Stimulated activated CD8-positive, alpha-beta memory T cell treated with anti-CD3 and anti-CD28 coated beads, Interleukin-12 subunit alpha, Interleukin-12 subunit beta, amount 100 ng/mL, for 24 hours (primary cell): Measurements from ENCODE around the gene MAPK8IP1.

Source experiments
- DNase-seq: peaks from one replicate; pipeline ENCODE4 v3.0.0-alpha.2; 2020; ENCODE audit errors: extremely low read depth

The MAPK8IP1 gene

DNA sequence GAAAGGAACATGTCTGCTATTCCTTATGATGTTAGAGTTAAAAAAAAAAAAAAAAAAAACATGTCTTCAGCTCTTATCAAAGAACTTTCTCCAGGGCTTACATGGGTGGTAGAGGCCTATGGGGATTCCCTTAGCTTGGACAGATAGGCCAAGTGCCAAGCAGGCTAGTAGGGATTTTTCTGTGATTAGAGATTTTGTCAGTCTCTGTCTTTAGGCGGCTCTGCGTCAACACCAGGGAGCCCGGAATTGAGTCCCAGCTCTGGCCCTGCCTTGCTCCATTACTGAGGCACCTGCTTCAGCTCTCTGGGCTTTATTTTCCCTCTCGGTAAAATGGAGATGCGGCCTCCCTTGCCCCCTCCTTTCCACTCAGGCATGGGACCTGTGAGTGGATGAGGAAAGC lies 25.1 kb upstream of the MAPK8IP1 start:
- no peak for DNase-seq

DNA sequence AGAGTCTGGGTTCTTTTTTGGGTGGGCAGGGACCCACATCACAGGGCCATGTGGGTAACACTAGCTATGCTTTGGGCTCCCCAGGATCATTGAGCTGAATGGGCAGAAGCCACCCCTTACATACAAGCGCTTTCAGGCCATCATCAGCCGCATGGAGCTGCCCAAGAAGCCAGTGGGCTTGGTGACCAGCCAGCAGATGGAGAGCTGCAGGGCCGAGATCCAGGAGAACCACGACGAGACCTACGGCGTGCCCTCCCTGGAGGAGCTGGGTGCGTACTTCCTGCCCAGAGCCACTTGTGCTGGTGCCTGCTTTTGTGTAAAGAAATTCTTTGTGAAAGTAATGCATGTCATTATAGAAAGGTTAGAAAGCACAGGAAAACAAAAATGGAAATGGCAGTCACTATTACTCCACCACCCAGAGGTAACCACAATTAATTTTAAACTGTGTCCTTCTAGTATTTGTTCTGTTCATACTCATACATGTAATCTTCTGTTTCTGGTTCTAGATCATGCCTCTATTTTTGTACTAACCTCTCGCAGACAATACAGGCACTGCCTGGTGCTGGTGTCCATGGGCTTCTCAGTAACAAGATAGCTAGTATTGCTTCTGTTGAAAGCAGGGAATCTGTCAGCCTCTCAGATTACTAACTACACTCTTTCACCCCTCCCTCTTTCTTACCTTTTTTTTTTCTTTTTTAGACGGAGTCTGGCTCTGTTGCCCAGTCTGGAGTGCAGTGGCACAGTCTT lies 24.5 kb upstream of the MAPK8IP1 start:
- no peak for DNase-seq

DNA sequence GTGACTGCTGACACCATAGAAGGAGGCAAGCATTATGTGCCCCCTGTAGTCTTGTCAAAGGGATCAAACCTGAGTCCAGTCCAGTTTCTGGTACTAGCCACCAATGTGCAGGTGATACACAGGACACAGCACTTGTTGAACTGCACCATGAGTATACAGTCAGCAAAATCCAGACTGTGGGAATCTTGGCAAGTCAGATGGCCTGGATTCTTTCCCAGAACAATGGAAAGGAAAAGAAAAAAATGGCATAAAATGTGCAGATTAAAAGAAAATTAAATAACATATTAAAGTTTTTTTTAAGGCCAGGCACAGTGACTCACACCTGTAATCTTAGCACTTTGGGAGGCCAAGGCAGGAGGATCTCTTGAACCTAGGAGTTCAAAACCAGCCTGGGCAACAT lies 21.4 kb upstream of the MAPK8IP1 start:
- DNase-seq, result no peak

DNA sequence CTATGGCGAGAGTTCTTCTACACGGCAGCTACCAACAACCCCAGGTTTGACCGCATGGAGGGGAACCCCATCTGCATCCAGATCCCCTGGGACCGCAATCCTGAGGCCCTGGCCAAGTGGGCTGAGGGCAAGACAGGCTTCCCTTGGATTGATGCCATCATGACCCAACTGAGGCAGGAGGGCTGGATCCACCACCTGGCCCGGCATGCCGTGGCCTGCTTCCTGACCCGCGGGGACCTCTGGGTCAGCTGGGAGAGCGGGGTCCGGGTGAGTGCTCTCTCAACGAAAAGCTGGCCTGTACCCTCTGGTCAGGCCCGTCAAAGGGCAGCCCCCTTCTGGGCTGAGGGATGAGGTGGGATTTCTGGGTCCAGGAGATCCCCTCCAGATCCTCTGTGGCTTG lies 15.9 kb upstream of the MAPK8IP1 start:
- DNase-seq, result no peak

DNA sequence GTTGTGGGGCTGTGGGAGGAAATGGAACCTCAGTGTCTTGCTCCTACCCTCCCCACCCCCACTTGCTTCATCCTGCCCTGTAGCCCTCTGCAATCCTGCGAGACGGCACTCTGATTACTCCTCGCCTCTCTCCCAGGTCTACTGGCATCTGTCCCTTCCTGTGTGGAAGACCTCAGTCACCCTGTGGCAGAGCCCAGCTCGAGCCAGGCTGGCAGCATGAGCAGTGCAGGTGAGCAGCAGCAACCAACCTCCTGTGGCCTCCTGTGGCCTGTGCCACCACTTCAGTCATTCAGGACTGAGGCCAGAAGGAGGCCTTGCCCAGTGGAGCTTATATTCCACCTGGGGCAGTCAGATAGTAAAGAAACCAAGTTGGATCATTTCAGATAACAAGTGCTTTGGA lies 14.7 kb upstream of the MAPK8IP1 start:
- no peak for DNase-seq

DNA sequence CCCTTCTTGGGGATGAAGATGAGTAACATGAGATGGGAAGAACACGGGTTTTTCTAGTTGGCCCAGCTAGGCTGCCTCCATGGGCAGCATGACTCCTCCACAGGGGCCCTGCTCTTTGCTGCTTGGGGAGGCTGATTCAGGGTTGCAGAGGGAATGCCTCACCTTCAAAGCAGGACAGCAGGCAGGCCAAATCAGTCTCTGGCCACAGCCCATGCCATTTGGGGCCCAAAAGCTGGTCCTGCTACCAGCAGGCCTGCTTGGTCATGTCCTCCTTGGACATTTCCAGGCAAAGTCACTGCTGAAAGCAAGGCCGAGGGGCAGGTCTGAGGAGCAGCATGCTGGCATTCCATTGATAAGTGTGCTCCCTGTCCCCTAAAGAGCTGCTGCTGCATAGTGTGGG lies 13.8 kb upstream of the MAPK8IP1 start:
- DNase-seq, result no peak

DNA sequence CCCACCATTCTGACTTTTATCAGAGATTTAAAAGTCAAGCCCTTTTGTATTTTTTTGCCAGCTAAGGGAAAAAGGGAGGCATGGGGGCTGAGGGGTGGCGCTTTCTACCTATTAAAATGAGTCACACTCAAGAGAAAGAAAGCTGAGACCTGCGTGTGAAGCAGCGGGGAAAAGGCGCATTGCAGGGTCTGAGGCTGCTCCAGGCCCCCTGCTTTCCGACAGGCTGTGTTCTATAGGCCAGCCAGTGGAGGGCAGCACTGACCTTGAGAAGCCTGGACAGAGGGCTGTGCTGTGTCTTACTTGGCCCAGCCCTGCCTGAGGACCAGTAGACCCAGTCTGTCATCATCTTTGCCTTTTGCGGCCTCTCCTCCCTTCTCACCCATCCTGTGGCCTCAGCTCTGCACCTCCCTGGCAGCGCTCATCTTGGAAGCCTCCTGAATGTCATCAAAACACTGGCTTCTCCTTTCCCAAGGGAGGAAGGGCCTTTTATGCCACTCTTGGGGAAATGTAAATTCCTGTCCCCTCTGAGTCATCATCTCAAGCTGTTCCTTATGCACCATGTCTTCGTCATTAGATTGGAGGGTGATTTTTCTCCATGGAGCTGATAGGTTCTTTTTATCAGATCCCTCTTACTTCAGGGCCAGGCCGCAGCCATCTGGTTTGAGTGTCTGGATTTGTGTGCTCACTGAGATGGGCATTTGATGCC lies 12.6 kb upstream of the MAPK8IP1 start:
- DNase-seq, result no peak

DNA sequence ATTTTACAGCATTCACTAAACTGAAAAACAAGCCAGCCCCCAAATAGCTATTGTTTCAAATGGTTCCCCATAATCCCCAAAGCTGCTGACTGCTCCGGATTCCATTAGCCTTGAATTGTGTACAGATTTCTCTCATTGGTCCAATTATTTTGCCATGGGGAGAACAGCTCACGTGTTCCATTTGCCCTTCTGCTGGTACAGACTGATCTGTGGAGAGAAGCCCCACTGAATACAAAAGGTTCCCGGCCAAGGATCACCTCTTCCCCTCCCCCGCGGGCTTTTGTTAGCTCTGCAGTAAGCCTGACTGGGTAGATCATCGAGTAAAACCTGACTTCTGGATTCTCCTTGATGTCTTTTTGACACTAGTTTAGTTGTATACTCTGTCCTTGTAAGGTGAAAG lies 9.1 kb upstream of the MAPK8IP1 start:
- no peak for DNase-seq

DNA sequence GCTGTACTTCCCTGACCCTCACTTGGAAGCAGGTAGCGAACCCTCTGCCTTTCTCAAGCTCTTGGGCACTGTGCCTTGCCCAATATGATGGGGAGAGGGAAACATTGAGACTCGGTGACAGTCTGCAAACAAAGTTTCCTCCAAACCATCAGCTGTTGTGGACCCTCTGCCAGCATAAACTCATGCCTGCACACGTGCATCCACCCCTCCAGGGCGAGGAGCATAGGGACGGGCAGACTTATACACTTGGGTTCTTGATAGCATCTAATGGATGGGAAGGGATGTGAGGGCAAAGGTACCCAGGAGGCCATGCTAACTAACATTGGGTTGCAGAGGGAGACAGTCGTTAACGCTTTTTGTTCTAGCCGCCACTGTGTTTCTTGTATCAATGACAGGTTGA lies 8.2 kb upstream of the MAPK8IP1 start:
- DNase-seq, result no peak

DNA sequence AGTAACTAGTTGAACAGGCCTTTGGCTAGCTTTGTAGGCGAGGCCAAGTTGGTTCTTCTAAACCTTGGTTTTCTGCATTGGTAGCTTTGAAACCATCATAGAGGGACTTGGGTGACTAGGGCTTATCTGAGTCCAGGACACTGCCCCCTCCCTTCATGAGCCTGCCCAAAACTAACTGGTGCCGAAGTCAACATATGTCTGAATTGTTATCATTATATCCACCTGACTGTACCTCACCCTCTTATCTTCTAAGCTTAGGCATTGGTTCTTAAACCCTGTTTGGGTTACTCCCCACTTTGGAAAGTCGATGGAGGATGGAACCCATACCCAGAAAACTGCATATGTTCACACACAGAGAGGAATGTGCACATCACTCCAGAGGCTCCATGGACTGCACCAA lies 7.6 kb upstream of the MAPK8IP1 start:
- DNase-seq, result no peak

DNA sequence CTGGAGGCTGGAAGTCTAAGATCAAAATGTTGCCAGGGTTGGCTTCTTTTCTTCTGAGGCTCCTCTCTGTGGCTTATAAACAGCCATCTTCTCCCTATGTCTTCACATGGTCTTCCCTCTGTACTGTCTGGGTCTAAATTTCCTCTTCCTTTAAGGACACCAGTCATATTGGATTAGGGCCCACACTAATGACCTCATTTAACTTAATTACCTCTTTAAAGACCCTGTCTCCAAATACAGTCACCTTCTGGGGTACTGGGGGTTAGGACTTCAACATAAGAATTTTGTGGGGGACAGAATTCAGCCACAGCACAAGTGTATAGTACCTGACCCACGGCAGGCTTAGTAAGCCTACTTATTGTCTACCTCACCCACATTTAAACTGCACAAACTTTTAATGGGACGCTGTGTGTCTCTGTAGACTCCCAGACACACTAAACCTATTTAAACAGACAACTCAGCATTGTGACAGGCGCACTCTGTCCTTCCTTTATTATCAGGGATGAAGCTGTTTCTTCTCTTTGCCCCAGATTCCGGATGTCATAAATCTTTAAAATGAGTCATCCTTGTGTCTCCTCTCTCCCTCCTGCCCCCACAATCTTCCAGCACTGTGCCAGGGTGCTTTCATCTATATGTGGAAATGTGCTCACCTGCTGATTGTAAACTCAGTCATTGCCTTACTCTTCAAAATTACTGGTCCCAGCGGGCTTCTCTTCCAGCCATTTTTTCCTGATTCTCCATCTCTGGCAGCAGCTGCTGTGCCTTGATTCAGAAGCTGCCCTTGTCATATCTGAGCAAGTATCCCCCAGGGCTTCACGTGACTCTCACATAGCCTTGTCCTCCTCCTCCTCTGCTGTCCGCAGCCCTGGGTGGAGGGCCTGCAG lies 5.4 kb upstream of the MAPK8IP1 start:
- no peak for DNase-seq

DNA sequence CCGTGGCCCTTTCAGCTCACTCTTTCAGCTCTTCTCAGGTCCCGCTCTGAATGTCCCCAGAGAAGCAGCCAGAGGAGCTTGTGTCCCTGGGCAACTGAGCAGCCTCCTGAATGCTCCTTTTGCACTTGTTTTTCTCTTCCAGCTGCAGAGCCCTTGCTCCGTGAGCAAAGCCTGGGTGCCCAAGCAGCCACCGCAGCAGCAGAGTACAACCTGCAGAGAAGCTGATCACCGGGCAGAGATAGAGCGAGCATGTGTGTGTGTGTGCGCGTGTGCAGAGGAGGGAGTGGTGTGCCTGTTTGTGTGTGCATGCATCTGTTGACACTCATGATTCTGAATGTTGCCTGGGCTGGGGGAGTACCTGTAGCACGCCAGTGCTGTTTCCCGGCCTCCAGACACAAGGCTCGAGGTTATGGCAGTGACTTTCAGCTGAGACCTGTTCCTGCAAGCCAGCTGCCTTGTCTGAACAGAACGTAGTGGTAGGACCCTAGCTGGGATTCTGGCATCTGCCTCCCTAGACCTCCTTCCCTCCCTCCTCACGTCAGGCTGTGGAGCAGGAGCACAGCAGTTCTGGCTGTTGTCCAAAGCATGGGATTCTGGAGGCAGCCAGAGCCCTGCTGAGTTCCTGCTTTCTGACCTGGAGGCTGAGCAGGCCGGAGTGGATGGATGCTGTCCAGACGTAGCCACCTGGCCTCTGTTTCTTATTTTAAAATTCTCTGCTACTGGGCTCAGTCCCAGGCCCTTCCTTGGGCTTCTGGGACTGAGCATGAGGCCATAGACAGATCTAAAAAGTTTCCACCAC lies 4.5 kb upstream of the MAPK8IP1 start:
- no peak for DNase-seq

DNA sequence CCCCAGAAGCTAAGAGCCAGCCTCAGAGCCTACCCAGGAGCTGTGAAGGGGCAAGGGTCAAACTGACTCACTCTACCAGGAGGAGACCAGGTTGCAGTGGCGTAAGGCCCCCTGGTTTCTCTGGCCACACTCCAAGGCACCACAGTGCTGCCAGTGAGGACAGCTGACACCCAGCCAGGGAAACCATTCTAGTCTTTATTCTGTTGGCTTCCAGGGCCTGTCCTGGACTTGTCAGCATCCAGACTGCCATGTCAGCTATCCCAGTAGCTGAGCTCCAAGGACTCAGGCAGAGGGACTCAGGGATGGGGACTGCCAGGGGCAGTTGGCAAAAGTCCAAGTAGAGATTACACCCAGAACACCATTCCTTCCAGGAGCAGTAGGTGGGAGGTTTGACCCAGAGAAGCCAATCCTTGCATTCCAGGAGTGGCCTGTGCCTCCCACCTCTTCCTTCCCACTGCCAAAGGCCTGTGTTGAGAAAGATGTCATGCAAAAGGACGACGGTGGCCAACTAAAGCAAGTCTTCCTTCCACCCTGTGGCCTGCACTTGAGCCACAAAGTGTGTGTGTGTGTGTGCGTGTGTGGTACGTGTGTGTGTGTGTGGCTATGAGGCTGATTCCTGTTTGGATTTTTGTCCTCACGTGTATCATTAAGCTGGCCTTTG lies 3.6 kb upstream of the MAPK8IP1 start:
- DNase-seq, result no peak

DNA sequence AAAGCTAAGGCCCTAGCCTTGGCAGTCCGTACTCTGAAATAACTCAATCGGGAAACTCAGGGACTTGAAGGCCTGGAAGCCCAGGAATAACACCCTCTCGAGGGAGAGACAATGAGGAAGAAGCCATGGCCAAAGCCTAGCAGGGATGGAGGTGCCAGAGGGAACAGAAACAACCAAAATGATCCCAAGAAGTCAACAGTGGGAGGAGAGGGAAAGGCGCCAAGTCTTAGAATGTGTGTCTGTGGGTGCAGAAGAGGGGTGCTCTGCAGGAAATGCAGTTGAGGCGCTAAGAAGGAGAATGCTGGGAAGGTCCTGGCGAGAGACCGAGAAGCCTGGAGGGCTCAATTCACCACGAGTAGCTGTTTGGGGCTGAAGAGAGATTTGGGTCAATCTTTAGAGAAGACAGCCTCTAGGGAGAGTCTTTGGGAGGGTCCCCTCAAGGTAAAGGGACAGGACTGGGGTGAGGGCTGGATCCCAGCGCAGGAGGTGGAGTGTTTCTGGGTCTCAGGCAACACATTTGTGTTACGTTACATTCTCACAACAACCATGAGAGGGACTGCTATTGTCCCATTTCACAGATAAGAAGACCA lies 760 bp upstream of the MAPK8IP1 start:
- no peak for DNase-seq

DNA sequence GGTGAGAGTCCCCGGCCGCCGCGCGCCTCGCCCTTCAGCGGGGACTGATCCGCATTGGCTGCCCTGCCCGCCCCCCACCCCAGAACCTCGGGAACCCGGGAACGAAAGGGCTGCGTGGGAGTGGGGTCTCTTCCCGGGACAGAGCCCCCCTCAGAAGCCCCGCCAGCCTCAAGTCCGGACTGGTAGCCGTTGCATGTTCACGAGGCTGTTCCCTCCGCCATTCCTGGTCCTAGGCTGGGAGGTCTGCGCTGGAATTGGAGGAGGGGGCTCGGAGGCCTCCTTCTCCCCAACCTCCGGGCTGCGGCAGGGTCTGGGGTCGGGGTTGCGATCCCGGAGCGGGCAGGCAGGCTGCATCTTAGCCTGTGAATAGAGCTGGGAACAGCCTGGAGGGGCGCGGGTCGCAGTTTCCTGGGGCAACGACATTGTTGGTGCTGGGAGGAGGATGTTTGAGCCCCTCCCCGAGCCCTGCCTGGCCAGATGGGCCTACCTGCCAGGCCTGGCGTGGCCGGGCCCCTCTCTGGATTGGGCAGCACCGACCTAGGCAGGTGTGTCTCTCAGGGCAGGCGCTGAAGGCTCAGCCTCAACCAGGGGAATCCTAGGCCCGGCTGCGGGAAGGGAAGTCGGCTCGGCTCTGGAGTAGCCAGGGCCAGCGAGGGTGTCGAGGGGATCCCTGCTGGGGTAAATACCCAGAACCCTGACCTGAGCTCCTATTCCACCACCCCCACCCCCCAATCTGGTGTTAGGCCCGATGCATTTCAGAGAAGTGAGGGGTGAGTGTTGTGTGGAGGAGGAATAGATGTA lies 670 bp downstream of the MAPK8IP1 start:
- DNase-seq, result no peak

DNA sequence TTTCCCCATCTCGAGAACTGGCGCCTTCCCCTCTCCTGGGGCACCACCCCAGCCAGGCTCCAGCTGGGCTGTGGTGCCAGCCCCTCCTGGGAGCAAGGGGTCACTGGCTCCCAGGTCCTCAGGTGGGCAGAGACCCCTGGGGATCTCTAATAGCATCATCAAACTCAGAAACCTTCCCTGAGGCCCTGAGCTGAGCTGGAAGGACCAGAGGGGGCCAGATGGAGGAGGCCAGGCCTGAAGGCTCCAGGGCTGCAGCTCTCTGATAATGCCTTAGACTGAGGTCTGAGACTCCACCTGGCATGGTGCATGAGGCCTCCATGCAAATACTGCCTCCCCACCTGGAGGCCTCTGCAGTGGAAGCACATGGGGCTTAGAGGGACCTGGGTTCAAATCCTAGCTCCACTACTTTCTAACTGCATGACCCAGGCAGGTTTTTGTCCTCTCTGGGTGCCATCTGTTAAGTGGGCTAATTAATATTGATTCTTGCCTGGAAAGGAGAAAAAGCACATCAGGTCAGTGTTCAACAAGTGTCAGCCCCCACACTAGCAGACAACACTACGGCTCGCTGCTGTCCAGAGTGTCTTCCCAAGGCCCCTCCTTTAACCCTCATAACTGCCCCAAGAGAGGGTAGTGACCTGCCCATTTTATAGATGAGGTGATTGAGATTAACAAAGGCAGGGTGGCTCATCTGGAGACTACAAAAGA lies 1.5 kb downstream of the MAPK8IP1 start:
- no peak for DNase-seq

DNA sequence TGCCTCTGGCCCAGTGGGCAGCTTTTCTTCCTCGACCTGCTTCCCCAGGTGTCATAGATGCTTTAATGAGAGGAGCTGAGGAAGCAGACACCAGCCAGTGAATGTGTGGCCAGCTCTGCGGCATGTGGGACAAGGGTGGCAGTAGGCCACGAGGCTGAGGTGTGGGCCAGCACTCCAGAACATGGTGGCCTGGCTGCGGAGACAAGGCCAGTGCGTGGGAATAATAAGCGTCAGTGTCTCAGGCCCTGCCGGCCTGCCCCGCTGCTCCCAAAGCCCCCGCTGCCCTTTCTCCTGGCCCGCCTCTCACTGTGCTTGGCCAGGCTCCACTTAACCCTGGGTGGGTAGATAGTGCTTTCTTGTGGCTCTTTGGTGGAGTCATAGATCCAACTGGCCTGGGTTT lies 2.1 kb downstream of the MAPK8IP1 start:
- no peak for DNase-seq

DNA sequence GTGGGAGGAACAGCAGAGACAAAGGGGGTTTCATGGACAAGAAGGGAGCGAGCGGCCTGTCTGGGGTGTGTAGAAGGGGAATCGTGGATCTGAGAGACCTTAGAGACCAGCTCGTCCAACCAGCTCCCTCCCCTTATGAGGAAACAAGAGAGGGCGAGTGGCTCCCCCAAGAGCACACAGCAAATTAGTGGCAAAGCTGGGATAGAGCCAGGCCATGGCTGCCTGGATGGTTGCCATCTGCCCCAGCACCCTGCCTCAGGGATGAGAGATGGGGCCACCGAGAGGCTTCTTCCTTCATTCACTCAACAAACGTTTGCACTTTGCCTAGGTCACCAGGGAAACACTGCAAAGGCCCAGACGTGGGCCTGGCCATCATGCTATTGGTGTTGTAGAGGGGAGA lies 4.1 kb downstream of the MAPK8IP1 start:
- DNase-seq, result no peak

DNA sequence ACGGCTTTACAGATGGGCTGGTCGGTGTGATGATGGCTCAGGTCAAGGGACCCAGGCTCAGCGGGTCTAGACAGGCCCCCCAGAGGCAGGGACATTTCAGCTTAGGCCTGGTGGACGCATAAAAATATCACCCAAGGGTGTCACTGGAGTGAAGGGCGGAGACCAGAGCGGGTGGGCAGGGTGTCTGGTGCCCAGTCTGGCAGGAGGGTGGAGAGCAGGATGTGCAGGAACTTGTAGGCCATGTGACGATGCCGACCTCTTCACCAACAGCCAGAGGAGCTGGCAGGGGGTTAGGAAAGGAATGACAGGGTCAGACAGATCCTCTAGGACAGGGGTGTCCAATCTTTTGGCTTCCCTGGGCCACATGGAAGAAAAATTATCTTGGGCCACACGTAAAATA lies 4.5 kb downstream of the MAPK8IP1 start:
- no peak for DNase-seq
